WTC11 (cell line): ENCODE measurements around the gene RASL10A.

Experiments
- ARID4B ChIP-seq: sonication (generic); formaldehyde crosslinking; IDR thresholded peaks from 2 replicates; pipeline ENCODE4 v1.8.0; 2023; ENCODE audit warnings: missing genetic modification reagents, mild to moderate bottlenecking, borderline replicate concordance
- E2F5 ChIP-seq: sonication (generic); formaldehyde crosslinking; IDR thresholded peaks from 2 replicates; pipeline ENCODE4 v1.8.1; 2022; ENCODE audit warnings: mild to moderate bottlenecking, moderate library complexity, missing genetic modification reagents
- FOXP1 ChIP-seq: sonication (generic); formaldehyde crosslinking; IDR thresholded peaks from 2 replicates; pipeline ENCODE4 v1.8.0; 2022; ENCODE audit warnings: missing genetic modification reagents, mild to moderate bottlenecking, moderate library complexity, borderline replicate concordance
- JUN ChIP-seq: sonication (generic); formaldehyde crosslinking; IDR thresholded peaks from 2 replicates; pipeline ENCODE4 v1.8.0; 2023; ENCODE audit warnings: mild to moderate bottlenecking, missing genetic modification reagents
- NFE2L1 ChIP-seq: sonication (generic); formaldehyde crosslinking; IDR thresholded peaks from 2 replicates; pipeline ENCODE4 v1.8.1; 2023; ENCODE audit warnings: missing genetic modification reagents
- NR2C2 ChIP-seq: sonication (generic); formaldehyde crosslinking; IDR thresholded peaks from 2 replicates; pipeline ENCODE4 v1.8.0; 2022; ENCODE audit warnings: mild to moderate bottlenecking, missing genetic modification reagents
- USF1 ChIP-seq: sonication (generic); formaldehyde crosslinking; IDR thresholded peaks from 2 replicates; pipeline ENCODE4 v1.8.0; 2022; ENCODE audit warnings: mild to moderate bottlenecking, missing genetic modification reagents
- USF2 ChIP-seq: sonication (generic); formaldehyde crosslinking; IDR thresholded peaks from 2 replicates; pipeline ENCODE4 v1.8.1; 2023; ENCODE audit warnings: mild to moderate bottlenecking, missing genetic modification reagents, moderate library complexity
- ZNF121 ChIP-seq: sonication (generic); formaldehyde crosslinking; IDR thresholded peaks from 2 replicates; pipeline ENCODE4 v1.8.0; 2023; ENCODE audit warnings: missing genetic modification reagents
- ZNF317 ChIP-seq: sonication (generic); formaldehyde crosslinking; IDR thresholded peaks from 2 replicates; pipeline ENCODE4 v1.8.1; 2023; ENCODE audit warnings: low read depth, mild to moderate bottlenecking, moderate library complexity, missing genetic modification reagents, borderline replicate concordance
- TF ChIP-seq, protein P1 (sequence below): fragments of 200-600 bp; IDR thresholded peaks from 2 replicates; pipeline ENCODE4 v1.8.0; 2022; ENCODE audit warnings: antibody characterized with exemption
- TF ChIP-seq, protein P2 (sequence below): sonication (generic); formaldehyde crosslinking; IDR thresholded peaks from 2 replicates; pipeline ENCODE4 v1.8.0; 2022; ENCODE audit warnings: mild to moderate bottlenecking, missing genetic modification reagents
- TF ChIP-seq, protein P3 (sequence below): sonication (generic); formaldehyde crosslinking; conservative IDR thresholded peaks from 2 replicates; pipeline ENCODE4 v1.8.1; 2022; ENCODE audit warnings: mild to moderate bottlenecking, missing genetic modification reagents
- TF ChIP-seq, protein P4 (sequence below): sonication (generic); formaldehyde crosslinking; IDR thresholded peaks from 2 replicates; pipeline ENCODE4 v1.8.1; 2023; ENCODE audit warnings: mild to moderate bottlenecking, missing genetic modification reagents, borderline replicate concordance

GRCh38 chr22:29341056-29341848, 25.8 kb upstream of the RASL10A start:
- TF ChIP-seq, protein P1, sequence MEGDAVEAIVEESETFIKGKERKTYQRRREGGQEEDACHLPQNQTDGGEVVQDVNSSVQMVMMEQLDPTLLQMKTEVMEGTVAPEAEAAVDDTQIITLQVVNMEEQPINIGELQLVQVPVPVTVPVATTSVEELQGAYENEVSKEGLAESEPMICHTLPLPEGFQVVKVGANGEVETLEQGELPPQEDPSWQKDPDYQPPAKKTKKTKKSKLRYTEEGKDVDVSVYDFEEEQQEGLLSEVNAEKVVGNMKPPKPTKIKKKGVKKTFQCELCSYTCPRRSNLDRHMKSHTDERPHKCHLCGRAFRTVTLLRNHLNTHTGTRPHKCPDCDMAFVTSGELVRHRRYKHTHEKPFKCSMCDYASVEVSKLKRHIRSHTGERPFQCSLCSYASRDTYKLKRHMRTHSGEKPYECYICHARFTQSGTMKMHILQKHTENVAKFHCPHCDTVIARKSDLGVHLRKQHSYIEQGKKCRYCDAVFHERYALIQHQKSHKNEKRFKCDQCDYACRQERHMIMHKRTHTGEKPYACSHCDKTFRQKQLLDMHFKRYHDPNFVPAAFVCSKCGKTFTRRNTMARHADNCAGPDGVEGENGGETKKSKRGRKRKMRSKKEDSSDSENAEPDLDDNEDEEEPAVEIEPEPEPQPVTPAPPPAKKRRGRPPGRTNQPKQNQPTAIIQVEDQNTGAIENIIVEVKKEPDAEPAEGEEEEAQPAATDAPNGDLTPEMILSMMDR = no peak
- no peak for TF ChIP-seq ARID4B (CRISPR knock-in tag)
- TF ChIP-seq FOXP1 (CRISPR knock-in tag) = no peak
- TF ChIP-seq, protein P2, sequence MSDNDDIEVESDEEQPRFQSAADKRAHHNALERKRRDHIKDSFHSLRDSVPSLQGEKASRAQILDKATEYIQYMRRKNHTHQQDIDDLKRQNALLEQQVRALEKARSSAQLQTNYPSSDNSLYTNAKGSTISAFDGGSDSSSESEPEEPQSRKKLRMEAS = no peak
- TF ChIP-seq, protein P3, sequence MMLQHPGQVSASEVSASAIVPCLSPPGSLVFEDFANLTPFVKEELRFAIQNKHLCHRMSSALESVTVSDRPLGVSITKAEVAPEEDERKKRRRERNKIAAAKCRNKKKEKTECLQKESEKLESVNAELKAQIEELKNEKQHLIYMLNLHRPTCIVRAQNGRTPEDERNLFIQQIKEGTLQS (CRISPR knock-in tag) = no peak
- TF ChIP-seq NFE2L1 (CRISPR knock-in tag) = no peak
- no peak for TF ChIP-seq NR2C2 (CRISPR knock-in tag)
- TF ChIP-seq, protein P4, sequence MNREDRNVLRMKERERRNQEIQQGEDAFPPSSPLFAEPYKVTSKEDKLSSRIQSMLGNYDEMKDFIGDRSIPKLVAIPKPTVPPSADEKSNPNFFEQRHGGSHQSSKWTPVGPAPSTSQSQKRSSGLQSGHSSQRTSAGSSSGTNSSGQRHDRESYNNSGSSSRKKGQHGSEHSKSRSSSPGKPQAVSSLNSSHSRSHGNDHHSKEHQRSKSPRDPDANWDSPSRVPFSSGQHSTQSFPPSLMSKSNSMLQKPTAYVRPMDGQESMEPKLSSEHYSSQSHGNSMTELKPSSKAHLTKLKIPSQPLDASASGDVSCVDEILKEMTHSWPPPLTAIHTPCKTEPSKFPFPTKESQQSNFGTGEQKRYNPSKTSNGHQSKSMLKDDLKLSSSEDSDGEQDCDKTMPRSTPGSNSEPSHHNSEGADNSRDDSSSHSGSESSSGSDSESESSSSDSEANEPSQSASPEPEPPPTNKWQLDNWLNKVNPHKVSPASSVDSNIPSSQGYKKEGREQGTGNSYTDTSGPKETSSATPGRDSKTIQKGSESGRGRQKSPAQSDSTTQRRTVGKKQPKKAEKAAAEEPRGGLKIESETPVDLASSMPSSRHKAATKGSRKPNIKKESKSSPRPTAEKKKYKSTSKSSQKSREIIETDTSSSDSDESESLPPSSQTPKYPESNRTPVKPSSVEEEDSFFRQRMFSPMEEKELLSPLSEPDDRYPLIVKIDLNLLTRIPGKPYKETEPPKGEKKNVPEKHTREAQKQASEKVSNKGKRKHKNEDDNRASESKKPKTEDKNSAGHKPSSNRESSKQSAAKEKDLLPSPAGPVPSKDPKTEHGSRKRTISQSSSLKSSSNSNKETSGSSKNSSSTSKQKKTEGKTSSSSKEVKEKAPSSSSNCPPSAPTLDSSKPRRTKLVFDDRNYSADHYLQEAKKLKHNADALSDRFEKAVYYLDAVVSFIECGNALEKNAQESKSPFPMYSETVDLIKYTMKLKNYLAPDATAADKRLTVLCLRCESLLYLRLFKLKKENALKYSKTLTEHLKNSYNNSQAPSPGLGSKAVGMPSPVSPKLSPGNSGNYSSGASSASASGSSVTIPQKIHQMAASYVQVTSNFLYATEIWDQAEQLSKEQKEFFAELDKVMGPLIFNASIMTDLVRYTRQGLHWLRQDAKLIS (CRISPR knock-in tag) = no peak
- no peak for TF ChIP-seq ZNF121 (CRISPR knock-in tag)
- no peak for TF ChIP-seq USF1
- no peak for TF ChIP-seq USF2 (CRISPR knock-in tag)
- no peak for TF ChIP-seq ZNF317 (CRISPR knock-in tag)
- no peak for TF ChIP-seq JUN (CRISPR knock-in tag)
- TF ChIP-seq E2F5 (CRISPR knock-in tag) = no peak
